Cardiac fibroblast (primary cell): ENCODE results near the gene CNN3.

Source experiments
- DNase-seq, 2 donors: peaks; one replicate each; pipeline versions ENCODE4 v3.0.0 to v3.0.0-alpha.2; 2010; ENCODE audit warnings: low read depth in 2 of 2
- H3K4me3 ChIP-seq, 2 donors: replicated peaks in 1 of 2; 1 replicate in 1 of 2; 2 replicates in 1 of 2; pipeline ENCODE4 v1.5.1; 2011; ENCODE audit warnings: low read depth in 2 of 2, low read length in 2 of 2, mild to moderate bottlenecking in 2 of 2, moderate library complexity in 1 of 2
- TF ChIP-seq, protein P1 (sequence below): IDR thresholded peaks from one replicate; pipeline ENCODE4 v1.5.1; 2011; ENCODE audit warnings: low read depth, mild to moderate bottlenecking, low read length, inconsistent platforms

Gene CNN3

DNA sequence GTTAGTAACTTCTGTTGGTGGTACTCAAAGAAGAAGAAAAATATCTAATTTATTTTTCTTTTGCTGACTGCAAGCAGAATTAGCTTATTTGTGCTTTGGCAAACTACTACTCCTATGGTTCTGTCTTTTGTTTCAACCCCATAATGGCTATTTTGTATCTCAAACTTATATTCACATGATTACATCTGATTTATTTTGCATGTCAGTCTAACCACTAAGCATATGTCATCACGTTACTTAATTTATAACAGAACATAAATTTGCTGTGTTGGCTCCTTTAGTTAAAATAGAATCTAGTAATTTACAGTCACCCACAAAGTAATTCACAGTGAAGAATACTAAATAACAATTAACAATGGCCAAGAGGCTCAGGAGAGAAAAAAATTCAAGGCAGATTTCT lies 39.1 kb upstream of the CNN3 start:
- TF ChIP-seq, protein P1, sequence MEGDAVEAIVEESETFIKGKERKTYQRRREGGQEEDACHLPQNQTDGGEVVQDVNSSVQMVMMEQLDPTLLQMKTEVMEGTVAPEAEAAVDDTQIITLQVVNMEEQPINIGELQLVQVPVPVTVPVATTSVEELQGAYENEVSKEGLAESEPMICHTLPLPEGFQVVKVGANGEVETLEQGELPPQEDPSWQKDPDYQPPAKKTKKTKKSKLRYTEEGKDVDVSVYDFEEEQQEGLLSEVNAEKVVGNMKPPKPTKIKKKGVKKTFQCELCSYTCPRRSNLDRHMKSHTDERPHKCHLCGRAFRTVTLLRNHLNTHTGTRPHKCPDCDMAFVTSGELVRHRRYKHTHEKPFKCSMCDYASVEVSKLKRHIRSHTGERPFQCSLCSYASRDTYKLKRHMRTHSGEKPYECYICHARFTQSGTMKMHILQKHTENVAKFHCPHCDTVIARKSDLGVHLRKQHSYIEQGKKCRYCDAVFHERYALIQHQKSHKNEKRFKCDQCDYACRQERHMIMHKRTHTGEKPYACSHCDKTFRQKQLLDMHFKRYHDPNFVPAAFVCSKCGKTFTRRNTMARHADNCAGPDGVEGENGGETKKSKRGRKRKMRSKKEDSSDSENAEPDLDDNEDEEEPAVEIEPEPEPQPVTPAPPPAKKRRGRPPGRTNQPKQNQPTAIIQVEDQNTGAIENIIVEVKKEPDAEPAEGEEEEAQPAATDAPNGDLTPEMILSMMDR = no peak
- DNase-seq = no peak
- H3K4me3 ChIP-seq = no peak overlapping the region

DNA sequence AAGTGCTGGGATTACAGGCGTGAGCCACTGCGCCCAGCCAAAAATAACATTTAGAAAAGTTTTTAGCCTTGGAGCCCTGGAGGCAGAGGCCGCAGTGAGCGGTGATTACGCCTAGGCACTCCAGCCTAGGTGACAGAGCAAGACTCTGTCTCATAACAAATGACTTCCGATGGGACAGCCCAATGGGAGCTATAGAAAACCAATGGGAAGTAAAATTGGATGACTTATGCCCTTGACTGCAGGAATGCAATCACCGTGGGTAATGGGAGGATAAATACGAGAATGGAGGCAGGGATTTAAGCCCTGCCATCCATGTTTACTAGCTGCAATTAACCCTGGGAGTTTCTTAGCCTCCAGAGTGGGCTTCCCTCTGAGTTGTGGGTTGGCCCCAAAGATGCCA lies 37.0 kb upstream of the CNN3 start:
- no peak overlapping the region for H3K4me3 ChIP-seq
- TF ChIP-seq, protein P1 = no peak
- DNase-seq = no peak

DNA sequence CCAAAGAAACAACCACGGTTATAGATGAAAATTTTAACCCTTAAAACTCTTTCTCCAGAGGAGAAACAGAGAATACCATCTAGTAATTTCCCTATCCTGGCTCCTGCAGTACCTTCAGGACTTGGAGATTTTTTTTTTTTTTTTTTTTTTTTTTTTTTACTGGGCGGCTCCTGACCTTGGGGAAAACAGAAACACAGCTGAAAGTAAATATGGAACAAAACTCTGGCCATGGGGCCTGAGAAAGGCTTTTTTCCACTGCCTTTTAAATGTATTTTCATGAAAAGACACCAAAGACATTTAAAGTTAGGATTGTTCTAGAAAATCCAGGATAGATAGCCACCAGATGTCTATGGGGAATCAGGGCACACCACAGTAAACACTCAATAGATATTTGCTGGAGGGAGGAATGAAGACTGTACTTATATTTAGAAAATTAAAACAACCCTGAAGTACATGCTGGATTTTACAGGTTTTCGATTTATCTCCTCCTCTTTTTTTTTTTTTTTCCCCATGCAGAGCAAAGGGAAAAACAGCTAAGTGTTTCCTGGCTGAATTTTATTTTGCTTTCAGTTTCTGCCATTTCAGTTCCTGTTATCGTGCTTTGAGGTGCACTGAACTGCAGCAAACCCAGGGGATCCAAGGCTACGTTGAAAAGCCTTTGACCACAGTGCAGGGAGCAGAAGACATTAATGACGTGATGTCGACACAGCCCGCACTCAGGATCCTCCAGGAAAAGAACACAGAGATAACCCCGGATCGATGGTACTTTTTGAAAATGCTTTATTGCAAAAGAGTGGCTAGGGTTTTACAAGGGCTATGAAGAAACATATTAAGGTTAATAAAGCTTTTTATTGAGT lies 35.7 kb upstream of the CNN3 start:
- H3K4me3 ChIP-seq = peak overlapping the region; percentile 14 to 46
- TF ChIP-seq, protein P1 = no peak
- peak; percentile 56 to 70 for DNase-seq

DNA sequence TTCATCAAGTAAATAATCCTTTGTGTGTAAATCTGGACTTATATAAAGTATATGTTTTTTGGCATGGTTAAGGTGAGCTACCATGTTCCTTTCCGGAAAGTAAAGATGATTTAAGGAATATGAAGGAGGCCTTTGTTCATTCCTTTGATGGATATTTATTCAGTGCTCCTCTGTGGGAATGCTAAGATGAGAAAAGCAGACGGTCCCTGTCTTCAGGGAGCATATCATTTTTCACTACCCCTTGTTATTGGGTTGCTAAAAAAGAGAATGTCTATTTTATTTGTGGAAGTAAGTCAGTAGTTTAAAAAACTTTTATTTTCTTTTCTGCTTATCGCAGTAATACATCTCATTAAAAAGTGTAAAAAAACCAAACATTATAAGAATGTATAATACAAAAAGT lies 35.1 kb upstream of the CNN3 start:
- H3K4me3 ChIP-seq = no peak overlapping the region
- TF ChIP-seq, protein P1 = no peak
- no peak for DNase-seq

DNA sequence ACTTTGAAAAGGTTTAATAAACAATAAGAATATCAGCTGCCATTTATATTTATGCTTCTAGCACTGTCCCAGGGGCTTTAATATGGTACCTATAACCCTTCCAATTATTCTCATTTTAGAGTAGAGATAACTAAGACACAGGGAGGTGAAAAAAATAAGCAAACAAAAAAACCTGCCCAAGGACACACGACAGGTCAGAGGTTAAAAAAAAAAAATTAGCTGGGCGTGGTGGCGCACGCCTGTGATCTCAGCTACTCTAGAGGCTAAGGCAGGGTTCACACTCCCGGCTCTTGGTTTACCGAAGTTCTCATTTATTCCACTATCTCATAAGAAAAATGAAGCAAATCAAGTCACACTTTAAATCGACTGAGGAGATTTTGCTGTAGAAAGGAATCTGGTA lies 34.7 kb upstream of the CNN3 start:
- DNase-seq = no peak
- no peak overlapping the region for H3K4me3 ChIP-seq
- TF ChIP-seq, protein P1 = no peak

DNA sequence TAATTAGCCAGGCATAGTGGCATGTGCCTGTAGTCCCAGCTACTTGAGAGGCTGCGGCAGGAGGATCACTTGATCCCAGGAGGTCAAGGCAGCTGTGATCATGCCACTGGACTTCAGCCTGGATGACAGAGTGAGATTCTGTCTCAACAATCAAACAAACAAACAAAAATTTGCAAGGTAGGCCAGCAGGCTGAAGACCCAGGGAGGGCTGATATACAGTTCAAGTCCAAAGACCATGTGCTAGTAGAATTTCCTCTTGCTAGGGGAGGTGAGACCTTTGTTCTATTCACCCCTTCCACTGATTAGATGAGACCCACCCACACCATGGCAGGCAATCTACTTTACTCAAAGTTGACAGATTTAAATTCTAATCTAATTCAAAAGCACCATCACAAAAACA lies 31.2 kb upstream of the CNN3 start:
- TF ChIP-seq, protein P1 = no peak

More for the DNA sequence above, 31.2 kb upstream of the CNN3 start:
- no peak for DNase-seq
- no peak overlapping the region for H3K4me3 ChIP-seq
